ENCODE results near the gene GNAZ. TPM values are rescaled to one million over a fixed set of nuclear protein-coding genes. Genes with fewer than 3 reads are reported as not detected.

The GNAZ gene
- total and polyA plus RNA-seq, 2 of the 8 experiments (the other 6 are each of a cell fraction or from before 2014, with no cell fraction given), result 6.6 to 9.6 TPM

DNA sequence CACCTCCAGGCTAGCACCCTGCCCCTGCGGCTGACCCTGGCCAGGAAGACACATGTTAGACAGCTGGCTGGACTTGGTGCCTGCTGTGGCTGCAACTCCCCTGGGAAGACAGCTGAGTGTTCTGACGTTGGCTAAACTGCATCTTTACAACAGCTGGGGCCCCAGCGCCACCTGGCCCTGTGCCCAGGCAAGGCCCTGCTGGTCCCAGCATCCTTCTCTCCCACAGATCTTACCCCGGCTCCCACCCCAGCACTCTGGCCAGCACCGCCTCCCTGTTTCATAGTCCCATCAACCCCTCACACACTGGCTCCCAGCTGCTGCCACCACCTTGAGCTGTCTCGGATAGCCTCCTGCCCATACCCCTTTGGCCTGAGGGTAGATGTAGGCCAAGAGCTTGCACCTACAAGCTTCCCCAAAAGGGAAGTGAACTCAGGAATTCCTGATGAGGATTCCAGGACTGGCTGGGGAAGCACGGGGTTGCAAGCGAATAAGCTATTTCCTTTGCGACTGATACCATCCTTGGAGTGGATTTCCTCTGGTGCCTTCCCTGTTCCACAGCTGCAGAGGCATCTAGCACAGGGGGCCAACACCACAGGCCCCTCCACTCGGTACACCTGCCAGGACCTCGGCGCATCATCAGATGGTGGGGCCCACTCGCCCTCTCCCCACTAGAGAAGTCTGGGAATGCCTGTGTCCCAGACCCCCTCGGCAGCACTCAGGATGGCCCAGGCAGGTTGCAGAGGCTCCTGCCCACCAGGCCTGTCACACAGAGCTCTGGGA lies 42.9 kb downstream of the GNAZ start:
- no peak overlapping the region for H2BK20ac ChIP-seq (ENCODE audit: low read length)
- H3K9me3 ChIP-seq (ENCODE audit: insufficient read depth in 2 of 2, low read depth in 1 of 2, low read length in 1 of 2), result no peaks in the 10 kb centered on the region
- FAIRE-seq (no peak), DNase-seq (ENCODE audit: low read depth in 1 of 2, low spot score in 2 of 2) (no peak)
- 87% methylated on average over 14 of the region's 14 CpGs; no CpG with 5 or more reads in 1 of the 2 experiments for WGBS, 2 experiments (ENCODE audit: extremely low coverage in 1 of 2, insufficient coverage in 1 of 2, insufficient read length in 1 of 2, insufficient replicate concordance in 2 of 2, low coverage in 1 of 2, low lambda C conversion rate in 2 of 2, missing lambda C conversion rate in 1 of 2)
- no peak overlapping the region for H3K18ac ChIP-seq (ENCODE audit: extremely low read depth, low read length)
- H2BK12ac ChIP-seq (ENCODE audit: low read depth, low read length), result no peak overlapping the region
- TF ChIP-seq GABPA (IDR thresholded peaks at IDR 0.05; ENCODE audit: borderline replicate concordance, insufficient read depth, low read length) (no peak), RAD21 (IDR thresholded peaks at IDR 0.05 in 1 of 2, conservative IDR thresholded peaks at IDR 0.05 in 1 of 2; ENCODE audit: low read depth in 2 of 2, low read length in 2 of 2) (no peak), SUZ12 (IDR thresholded peaks at IDR 0.05; ENCODE audit: low read length) (no peak), BRCA1 (IDR thresholded peaks at IDR 0.05; ENCODE audit: low read depth, low read length) (no peak), KDM4A (IDR thresholded peaks at IDR 0.05; ENCODE audit: low read depth, low read length, severe bottlenecking) (no peak), ASH2L (IDR thresholded peaks at IDR 0.05; ENCODE audit: low read length) (no peak)
- TF ChIP-seq, protein P1, sequence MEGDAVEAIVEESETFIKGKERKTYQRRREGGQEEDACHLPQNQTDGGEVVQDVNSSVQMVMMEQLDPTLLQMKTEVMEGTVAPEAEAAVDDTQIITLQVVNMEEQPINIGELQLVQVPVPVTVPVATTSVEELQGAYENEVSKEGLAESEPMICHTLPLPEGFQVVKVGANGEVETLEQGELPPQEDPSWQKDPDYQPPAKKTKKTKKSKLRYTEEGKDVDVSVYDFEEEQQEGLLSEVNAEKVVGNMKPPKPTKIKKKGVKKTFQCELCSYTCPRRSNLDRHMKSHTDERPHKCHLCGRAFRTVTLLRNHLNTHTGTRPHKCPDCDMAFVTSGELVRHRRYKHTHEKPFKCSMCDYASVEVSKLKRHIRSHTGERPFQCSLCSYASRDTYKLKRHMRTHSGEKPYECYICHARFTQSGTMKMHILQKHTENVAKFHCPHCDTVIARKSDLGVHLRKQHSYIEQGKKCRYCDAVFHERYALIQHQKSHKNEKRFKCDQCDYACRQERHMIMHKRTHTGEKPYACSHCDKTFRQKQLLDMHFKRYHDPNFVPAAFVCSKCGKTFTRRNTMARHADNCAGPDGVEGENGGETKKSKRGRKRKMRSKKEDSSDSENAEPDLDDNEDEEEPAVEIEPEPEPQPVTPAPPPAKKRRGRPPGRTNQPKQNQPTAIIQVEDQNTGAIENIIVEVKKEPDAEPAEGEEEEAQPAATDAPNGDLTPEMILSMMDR (IDR thresholded peaks at IDR 0.05; ENCODE audit: control extremely low read depth in 1 of 3, insufficient read depth in 1 of 3, low read depth in 1 of 3, low read length in 3 of 3), result no peak
- no peak overlapping the region for H2AK5ac ChIP-seq (ENCODE audit: low read depth, low read length)
- H3K79me1 ChIP-seq (ENCODE audit: low read depth, low read length), result no peaks in the 10 kb centered on the region
- H2BK5ac ChIP-seq (ENCODE audit: low read depth, low read length), result no peak overlapping the region
- no peak overlapping the region for H3K4me3 ChIP-seq (ENCODE audit: extremely low read depth in 1 of 4, insufficient read depth in 2 of 4, low read depth in 3 of 4, low read length in 4 of 4)
- no peak overlapping the region for H4K5ac ChIP-seq (ENCODE audit: insufficient read length, low read depth, low read length)
- H3K4ac ChIP-seq (replicated peaks; ENCODE audit: insufficient read length, low read depth, low read length), result no peak overlapping the region
- no peaks in the 10 kb centered on the region for H3K23me2 ChIP-seq (ENCODE audit: low read depth, low read length)
- peaks cover 0 to 3% (median 0%) of the 10 kb centered on the region in 4 experiments; a peak in 3 of 7 replicates for H3K27me3 ChIP-seq (replicated peaks in 1 of 4; ENCODE audit: control insufficient read depth in 3 of 4, extremely low read depth in 1 of 4, insufficient read depth in 3 of 4, low read length in 3 of 4)
- no peaks in the 10 kb centered on the region for H3K79me2 ChIP-seq (ENCODE audit: control insufficient read depth in 1 of 2, insufficient read depth in 2 of 2, low read length in 2 of 2)
- H2BK15ac ChIP-seq (ENCODE audit: low read length), result no peak overlapping the region
- POLR2A ChIA-PET (ENCODE audit: partially characterized antibody), result no interaction called here
- H4K91ac ChIP-seq (replicated peaks; ENCODE audit: insufficient read length, low read length), result no peak overlapping the region
- no peak overlapping the region for H3K23ac ChIP-seq (ENCODE audit: insufficient read length)
- CTCF ChIA-PET (ENCODE audit: partially characterized antibody), result interaction anchor here (0.7 to 24.3 kb wide), 11 partner anchors 9 to 792 kb away, joined by 3 to 384 read pairs (median 4); no protein-coding TSS in a partner anchor
- peaks cover 10 to 19% of the 10 kb centered on the region in 2 experiments for H4K20me1 ChIP-seq (replicated peaks in 1 of 2; ENCODE audit: control insufficient read depth in 1 of 2, insufficient read depth in 2 of 2, low read length in 2 of 2)
- H3K9ac ChIP-seq (replicated peaks in 1 of 4; ENCODE audit: extremely low read depth in 1 of 4, low read depth in 3 of 4, low read length in 3 of 4), result no peak overlapping the region
- no peak overlapping the region for H3K56ac ChIP-seq (replicated peaks; ENCODE audit: insufficient read length, low read depth, low read length)
- no peak overlapping the region for H3K14ac ChIP-seq (ENCODE audit: insufficient read length)
- H2BK120ac ChIP-seq (replicated peaks; ENCODE audit: low read depth, low read length), result no peak overlapping the region
- H2AFZ ChIP-seq (ENCODE audit: low read length), result no peak overlapping the region
- no peak overlapping the region for H3K27ac ChIP-seq (ENCODE audit: low read depth, low read length)
- H3K4me1 ChIP-seq (replicated peaks in 1 of 4; ENCODE audit: control insufficient read depth in 3 of 4, insufficient read depth in 4 of 4, low read length in 3 of 4), result peaks cover 0 to 10% (median 4%) of the 10 kb centered on the region in 4 experiments; a peak in 3 of 7 replicates
- no peaks in the 10 kb centered on the region for H3K36me3 ChIP-seq (ENCODE audit: control insufficient read depth in 2 of 4, insufficient read depth in 4 of 4, low read length in 3 of 4)
- no peak overlapping the region for H3K4me2 ChIP-seq (ENCODE audit: insufficient read depth in 1 of 2, low read depth in 2 of 2, low read length in 2 of 2)
- no peak overlapping the region; the same call in 1 of the 2 replicates for H4K8ac ChIP-seq (ENCODE audit: extremely low read depth, insufficient read depth, low read length)
